ENCODE results near the gene S100A14.
"Not testable (repeated sequence)": the region's sequence is repeated elsewhere in the genome, so short reads cannot be mapped to it uniquely, and the experiment has no call there.

S100A14 gene

GRCh38 chr1:153614189-153614900 lies 1.8 kb downstream of the S100A14 start:
- DNase-seq, result no peak

GRCh38 chr1:153613406-153613805 lies 2.7 kb downstream of the S100A14 start:
- DNase-seq, result no peak

- no peak for DNase-seq
Measured at GRCh38 chr1:153612755-153613331, 3.3 kb downstream of the S100A14 start, which contains the start of gene S100A16. Gene S100A16, minus strand, starts transcription at chr1:153613137. Its CDS starts 4,986 bp downstream, at chr1:153608151.

GRCh38 chr1:153612111-153612754 lies 3.9 kb downstream of the S100A14 start:
- DNase-seq, result no peak

- no peak for DNase-seq
Measured at GRCh38 chr1:153611356-153611755, 4.8 kb downstream of the S100A14 start.

GRCh38 chr1:153610811-153611301 lies 5.3 kb downstream of the S100A14 start:
- DNase-seq, result no peak

- DNase-seq, result no peak
Measured at GRCh38 chr1:153610334-153610733, 5.8 kb downstream of the S100A14 start.

GRCh38 chr1:153609585-153609907 lies 6.6 kb downstream of the S100A14 start:
- DNase-seq, result no peak

GRCh38 chr1:153608742-153609584 lies 7.2 kb downstream of the S100A14 start:
- no peak for DNase-seq

- no peak for DNase-seq
Measured at GRCh38 chr1:153608089-153608682, 7.9 kb downstream of the S100A14 start.

GRCh38 chr1:153607381-153607780 lies 8.7 kb downstream of the S100A14 start:
- DNase-seq, result no peak

GRCh38 chr1:153606194-153606593 lies 9.9 kb downstream of the S100A14 start:
- DNase-seq, result no peak

- no peak for DNase-seq
Measured at GRCh38 chr1:153602749-153603148, 13.4 kb downstream of the S100A14 start.

- DNase-seq, result no peak
Measured at GRCh38 chr1:153599847-153600246, 16.3 kb downstream of the S100A14 start.

- peak; percentile 29 for DNase-seq
Measured at GRCh38 chr1:153598309-153599172, 17.6 kb downstream of the S100A14 start.

GRCh38 chr1:153597206-153597605 lies 18.9 kb downstream of the S100A14 start:
- peak; percentile 50 for DNase-seq

- no peak for DNase-seq
Measured at GRCh38 chr1:153592748-153593147, 23.4 kb downstream of the S100A14 start.

- no peak for DNase-seq
Measured at GRCh38 chr1:153588482-153588881, 27.6 kb downstream of the S100A14 start.

GRCh38 chr1:153588033-153588432 lies 28.1 kb downstream of the S100A14 start:
- not testable (repeated sequence) for DNase-seq

GRCh38 chr1:153587314-153587713 lies 28.8 kb downstream of the S100A14 start:
- DNase-seq, result no peak

- no peak for DNase-seq
Measured at GRCh38 chr1:153586347-153586746, 29.8 kb downstream of the S100A14 start.

GRCh38 chr1:153585006-153585405 lies 31.1 kb downstream of the S100A14 start:
- no peak for DNase-seq

Data from activated CD4-positive, alpha-beta T cell treated with anti-CD3 and anti-CD28 coated beads for 48 hours (primary cell).